ENCODE data around the gene PYY. TPM values are rescaled to one million over a fixed set of nuclear protein-coding genes. Genes with fewer than 3 reads are reported as not detected.

Gene PYY
- total RNA-seq, 1 donor from 2014 or later: not detected

GRCh38 chr17:43916385-43916784, 37.4 kb downstream of the PYY start:
- Mint-ChIP-seq H3K36me3 (ENCODE audit: low read depth) (no peaks in the 10 kb centered on the region), H3K27ac (ENCODE audit: unreplicated experiment) (no peak overlapping the region), H3K4me3 (no peak overlapping the region), H3K27me3 (ENCODE audit: low read depth) (peaks cover 3% of the 10 kb centered on the region), H3K9me3 (no peaks in the 10 kb centered on the region), H3K4me1 (no peaks in the 10 kb centered on the region)
- no peak for DNase-seq (ENCODE audit: low read depth, low spot score)
- TF ChIP-seq, protein P1, sequence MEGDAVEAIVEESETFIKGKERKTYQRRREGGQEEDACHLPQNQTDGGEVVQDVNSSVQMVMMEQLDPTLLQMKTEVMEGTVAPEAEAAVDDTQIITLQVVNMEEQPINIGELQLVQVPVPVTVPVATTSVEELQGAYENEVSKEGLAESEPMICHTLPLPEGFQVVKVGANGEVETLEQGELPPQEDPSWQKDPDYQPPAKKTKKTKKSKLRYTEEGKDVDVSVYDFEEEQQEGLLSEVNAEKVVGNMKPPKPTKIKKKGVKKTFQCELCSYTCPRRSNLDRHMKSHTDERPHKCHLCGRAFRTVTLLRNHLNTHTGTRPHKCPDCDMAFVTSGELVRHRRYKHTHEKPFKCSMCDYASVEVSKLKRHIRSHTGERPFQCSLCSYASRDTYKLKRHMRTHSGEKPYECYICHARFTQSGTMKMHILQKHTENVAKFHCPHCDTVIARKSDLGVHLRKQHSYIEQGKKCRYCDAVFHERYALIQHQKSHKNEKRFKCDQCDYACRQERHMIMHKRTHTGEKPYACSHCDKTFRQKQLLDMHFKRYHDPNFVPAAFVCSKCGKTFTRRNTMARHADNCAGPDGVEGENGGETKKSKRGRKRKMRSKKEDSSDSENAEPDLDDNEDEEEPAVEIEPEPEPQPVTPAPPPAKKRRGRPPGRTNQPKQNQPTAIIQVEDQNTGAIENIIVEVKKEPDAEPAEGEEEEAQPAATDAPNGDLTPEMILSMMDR (conservative IDR thresholded peaks at IDR 0.05): no peak

DNA sequence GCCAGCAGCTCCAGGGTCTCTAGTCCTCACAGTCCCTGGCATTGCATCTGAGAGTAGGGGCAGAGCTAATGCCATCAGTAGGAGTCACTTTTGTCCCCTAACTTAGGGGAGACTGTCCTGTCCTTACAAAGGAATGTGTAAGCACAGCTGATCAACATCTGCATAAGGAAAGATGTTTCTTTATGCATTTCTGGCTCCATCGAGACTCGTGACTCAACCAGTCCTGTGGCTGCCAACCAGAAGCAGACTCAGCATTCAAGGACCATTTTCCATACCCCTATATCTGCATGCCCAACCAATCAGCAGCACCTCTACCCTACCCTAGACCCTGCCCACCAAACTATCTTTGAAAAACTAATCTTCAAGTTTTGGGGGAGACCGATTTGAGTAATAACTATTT, 38.2 kb downstream of the PYY start:
- no peak for DNase-seq (ENCODE audit: low read depth, low spot score)
- TF ChIP-seq, protein P1 (conservative IDR thresholded peaks at IDR 0.05): no peak
- Mint-ChIP-seq H3K9me3 (no peaks in the 10 kb centered on the region), H3K4me1 (no peaks in the 10 kb centered on the region), H3K27me3 (ENCODE audit: low read depth) (peaks cover 3% of the 10 kb centered on the region), H3K4me3 (no peak overlapping the region), H3K27ac (ENCODE audit: unreplicated experiment) (no peak overlapping the region), H3K36me3 (ENCODE audit: low read depth) (no peaks in the 10 kb centered on the region)

DNA sequence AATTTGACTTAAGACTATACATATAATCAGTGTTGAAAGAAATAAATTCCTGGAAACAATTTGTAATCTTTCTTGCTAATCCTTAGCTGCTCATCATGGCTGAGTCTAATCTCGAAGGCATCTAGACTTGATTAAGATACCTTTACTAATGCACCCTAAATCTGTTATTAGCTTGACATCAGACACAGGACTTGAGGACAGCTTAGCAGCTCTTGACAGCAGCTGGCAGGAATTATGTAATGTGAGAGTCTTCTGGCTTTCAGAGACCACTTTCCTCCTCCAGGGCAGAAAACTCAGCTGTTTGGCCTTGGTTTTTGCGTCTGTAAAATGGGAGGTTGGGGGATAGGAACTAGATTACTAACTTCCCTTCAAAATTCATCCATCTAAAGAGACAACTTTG, 39.3 kb downstream of the PYY start:
- H3K27ac Mint-ChIP-seq (ENCODE audit: unreplicated experiment): no peak overlapping the region
- TF ChIP-seq, protein P1 (conservative IDR thresholded peaks at IDR 0.05): no peak
- H3K36me3 Mint-ChIP-seq (ENCODE audit: low read depth): no peaks in the 10 kb centered on the region
- no peaks in the 10 kb centered on the region for H3K4me1 Mint-ChIP-seq
- no peaks in the 10 kb centered on the region for H3K9me3 Mint-ChIP-seq
- H3K27me3 Mint-ChIP-seq (ENCODE audit: low read depth): peaks cover 10% of the 10 kb centered on the region
- DNase-seq (ENCODE audit: low read depth, low spot score): no peak
- H3K4me3 Mint-ChIP-seq: no peak overlapping the region

GRCh38 chr17:43913584-43913983, 40.2 kb downstream of the PYY start:
- Mint-ChIP-seq H3K36me3 (ENCODE audit: low read depth) (no peaks in the 10 kb centered on the region), H3K4me3 (no peak overlapping the region), H3K27ac (ENCODE audit: unreplicated experiment) (no peak overlapping the region), H3K27me3 (ENCODE audit: low read depth) (peaks cover 15% of the 10 kb centered on the region), H3K4me1 (no peaks in the 10 kb centered on the region), H3K9me3 (no peaks in the 10 kb centered on the region)
- TF ChIP-seq, protein P1 (conservative IDR thresholded peaks at IDR 0.05): no peak
- DNase-seq (ENCODE audit: low read depth, low spot score): no peak

DNA sequence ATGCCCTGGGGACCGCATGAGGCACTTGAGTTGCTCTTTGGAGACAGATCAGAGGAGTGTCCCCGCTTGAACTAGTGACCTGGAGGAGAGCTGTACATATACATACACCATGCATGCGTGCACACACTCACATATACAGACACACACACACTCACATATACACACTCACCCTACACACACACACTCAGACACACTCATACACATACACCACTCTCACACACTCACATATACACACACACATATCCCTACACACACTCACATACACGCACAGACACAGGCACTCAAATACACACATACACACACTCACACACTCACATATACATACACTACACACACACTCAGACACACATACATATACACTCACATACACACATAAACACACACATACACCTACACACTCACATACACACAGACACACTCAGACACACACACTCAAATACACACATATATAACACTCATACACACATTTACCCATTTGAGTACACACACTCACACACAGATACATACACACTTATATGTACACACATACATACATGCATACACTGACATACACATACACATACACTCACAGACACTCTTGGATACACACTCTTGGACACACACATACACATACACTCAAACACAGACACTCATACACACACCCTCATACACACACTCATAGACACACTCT, 41.0 kb downstream of the PYY start:
- Mint-ChIP-seq H3K27me3 (ENCODE audit: low read depth) (peaks cover 20% of the 10 kb centered on the region), H3K9me3 (no peaks in the 10 kb centered on the region)

More for the DNA sequence above, 41.0 kb downstream of the PYY start:
- no peaks in the 10 kb centered on the region for H3K36me3 Mint-ChIP-seq (ENCODE audit: low read depth)
- H3K4me3 Mint-ChIP-seq: no peak overlapping the region
- H3K4me1 Mint-ChIP-seq: peaks cover 6% of the 10 kb centered on the region
- no peak for DNase-seq (ENCODE audit: low read depth, low spot score)
- TF ChIP-seq, protein P1 (conservative IDR thresholded peaks at IDR 0.05): no peak
- no peak overlapping the region for H3K27ac Mint-ChIP-seq (ENCODE audit: unreplicated experiment)

Measured in neural crest cell (in vitro differentiated cells).